ENCODE measurements around the gene ZMIZ1.

ZMIZ1 gene

GRCh38 chr10:79206300-79207095, 137.7 kb downstream of the ZMIZ1 start:
- no peak for DNase-seq (ENCODE audit: low read depth in 2 of 2)

GRCh38 chr10:79207096-79207357, 138.3 kb downstream of the ZMIZ1 start:
- DNase-seq (ENCODE audit: low read depth in 2 of 2): no peak

GRCh38 chr10:79207726-79208125, 139.0 kb downstream of the ZMIZ1 start:
- no peak for DNase-seq (ENCODE audit: low read depth in 2 of 2)

GRCh38 chr10:79208251-79208983, 139.7 kb downstream of the ZMIZ1 start:
- no peak for DNase-seq (ENCODE audit: low read depth in 2 of 2)

GRCh38 chr10:79209340-79209739, 140.6 kb downstream of the ZMIZ1 start:
- DNase-seq (ENCODE audit: low read depth in 2 of 2): no peak

- no peak for DNase-seq (ENCODE audit: low read depth in 2 of 2)
Measured at GRCh38 chr10:79209831-79210230, 141.1 kb downstream of the ZMIZ1 start.

- no peak for DNase-seq (ENCODE audit: low read depth in 2 of 2)
Measured at GRCh38 chr10:79210672-79211071, 141.9 kb downstream of the ZMIZ1 start.

GRCh38 chr10:79211616-79212015, 142.8 kb downstream of the ZMIZ1 start:
- no peak for DNase-seq (ENCODE audit: low read depth in 2 of 2)

- no peak for DNase-seq (ENCODE audit: low read depth in 2 of 2)
Measured at GRCh38 chr10:79215531-79215930, 146.8 kb downstream of the ZMIZ1 start.

- no peak for DNase-seq (ENCODE audit: low read depth in 2 of 2)
Measured at GRCh38 chr10:79219322-79219957, 150.7 kb downstream of the ZMIZ1 start.

GRCh38 chr10:79220307-79220706, 151.5 kb downstream of the ZMIZ1 start:
- DNase-seq (ENCODE audit: low read depth in 2 of 2): no peak

- DNase-seq (ENCODE audit: low read depth in 2 of 2): no peak
Measured at GRCh38 chr10:79221110-79222051, 152.6 kb downstream of the ZMIZ1 start.

- DNase-seq (ENCODE audit: low read depth in 2 of 2): no peak
Measured at GRCh38 chr10:79222186-79222585, 153.4 kb downstream of the ZMIZ1 start.

- no peak for DNase-seq (ENCODE audit: low read depth in 2 of 2)
Measured at GRCh38 chr10:79223091-79224048, 154.6 kb downstream of the ZMIZ1 start.

- DNase-seq (ENCODE audit: low read depth in 2 of 2): no peak
Measured at GRCh38 chr10:79224263-79224949, 155.6 kb downstream of the ZMIZ1 start.

GRCh38 chr10:79224992-79225391, 156.2 kb downstream of the ZMIZ1 start:
- no peak for DNase-seq (ENCODE audit: low read depth in 2 of 2)

GRCh38 chr10:79226391-79227245, 157.9 kb downstream of the ZMIZ1 start:
- no peak for DNase-seq (ENCODE audit: low read depth in 2 of 2)

GRCh38 chr10:79229071-79229541, 160.3 kb downstream of the ZMIZ1 start:
- DNase-seq (ENCODE audit: low read depth in 2 of 2): no peak

GRCh38 chr10:79229830-79230327, 161.1 kb downstream of the ZMIZ1 start:
- DNase-seq (ENCODE audit: low read depth in 2 of 2): no peak

All from stimulated activated CD8-positive, alpha-beta memory T cell treated with anti-CD3 and anti-CD28 coated beads, Interleukin-2, amount 100 ng/mL, for 48 hours (primary cell).